Stimulated activated CD4-positive, alpha-beta T cell treated with anti-CD3 and anti-CD28 coated beads, Interleukin-1b, Interleukin-23, amount 100 ng/mL, for 1 hour (primary cell): Measurements from ENCODE around the gene UBASH3B.

ENCODE experiments used
- DNase-seq, 2 donors: peaks; one replicate each; pipeline ENCODE4 v3.0.0-alpha.2; 2020; ENCODE audit warnings: low read depth in 2 of 2

Gene UBASH3B

GRCh38 chr11:122706291-122707088 lies 51.0 kb downstream of the UBASH3B start:
- no peak for DNase-seq

- no peak for DNase-seq
Measured at GRCh38 chr11:122707111-122707510, 51.6 kb downstream of the UBASH3B start.

GRCh38 chr11:122707901-122708300 lies 52.4 kb downstream of the UBASH3B start:
- DNase-seq, result no peak

DNA sequence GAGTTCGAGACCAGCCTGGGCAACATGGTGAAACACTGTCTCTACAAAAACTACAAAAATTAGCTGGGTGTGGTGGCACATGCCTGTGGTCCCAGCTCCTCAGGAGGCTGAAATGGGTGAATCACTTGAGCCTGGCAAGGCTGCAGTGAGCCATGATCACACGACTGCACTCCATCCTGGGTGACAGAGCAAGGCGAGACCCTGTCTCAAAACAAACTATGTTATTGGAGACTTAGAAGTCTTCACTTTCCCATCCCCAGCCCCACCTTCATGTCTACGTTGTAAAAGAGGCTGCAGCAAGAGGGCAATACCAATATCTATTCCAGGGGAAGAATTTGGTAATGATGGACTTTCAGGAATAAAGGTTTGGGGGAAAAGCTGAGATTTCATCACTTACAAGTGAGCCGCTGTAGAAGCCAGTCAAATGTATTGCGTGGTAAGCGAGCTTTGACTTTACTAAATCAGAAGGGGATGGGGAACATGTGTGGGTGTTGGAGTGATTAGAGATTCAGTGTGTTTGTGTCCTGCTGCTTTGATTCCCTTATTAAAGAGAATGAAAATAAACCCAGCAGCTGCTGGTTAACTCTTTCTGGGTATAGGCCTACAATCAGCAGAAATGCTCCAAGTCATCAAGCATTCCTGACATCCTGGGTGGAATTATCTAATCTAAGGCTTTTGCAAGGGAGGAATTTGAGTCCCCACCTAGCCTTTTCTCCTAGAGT lies 53.7 kb downstream of the UBASH3B start:
- no peak for DNase-seq

- no peak for DNase-seq
Measured at GRCh38 chr11:122711362-122711761, 55.8 kb downstream of the UBASH3B start.

- DNase-seq, result no peak
Measured at GRCh38 chr11:122711831-122712381, 56.4 kb downstream of the UBASH3B start.

DNA sequence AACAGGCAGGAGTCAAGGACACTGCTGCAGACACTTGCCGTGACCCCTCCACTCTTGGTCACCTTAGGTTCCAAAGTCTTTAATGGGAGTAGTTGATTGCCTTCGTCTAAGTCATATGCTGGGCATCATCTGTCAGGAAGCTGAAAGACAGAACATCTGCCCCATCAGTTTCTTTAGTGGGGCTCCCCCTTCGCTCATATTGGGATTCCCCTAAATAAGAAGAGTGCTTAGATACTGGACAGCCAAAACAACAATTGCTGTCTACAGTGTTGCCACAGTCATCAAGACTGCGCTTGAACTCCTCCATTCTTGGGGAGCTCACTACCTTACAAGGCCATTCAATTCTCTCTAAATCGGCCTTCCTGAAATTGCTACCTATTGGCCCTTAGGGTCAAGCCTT lies 58.5 kb downstream of the UBASH3B start:
- DNase-seq, result no peak

GRCh38 chr11:122714484-122714883 lies 59.0 kb downstream of the UBASH3B start:
- DNase-seq, result no peak

DNA sequence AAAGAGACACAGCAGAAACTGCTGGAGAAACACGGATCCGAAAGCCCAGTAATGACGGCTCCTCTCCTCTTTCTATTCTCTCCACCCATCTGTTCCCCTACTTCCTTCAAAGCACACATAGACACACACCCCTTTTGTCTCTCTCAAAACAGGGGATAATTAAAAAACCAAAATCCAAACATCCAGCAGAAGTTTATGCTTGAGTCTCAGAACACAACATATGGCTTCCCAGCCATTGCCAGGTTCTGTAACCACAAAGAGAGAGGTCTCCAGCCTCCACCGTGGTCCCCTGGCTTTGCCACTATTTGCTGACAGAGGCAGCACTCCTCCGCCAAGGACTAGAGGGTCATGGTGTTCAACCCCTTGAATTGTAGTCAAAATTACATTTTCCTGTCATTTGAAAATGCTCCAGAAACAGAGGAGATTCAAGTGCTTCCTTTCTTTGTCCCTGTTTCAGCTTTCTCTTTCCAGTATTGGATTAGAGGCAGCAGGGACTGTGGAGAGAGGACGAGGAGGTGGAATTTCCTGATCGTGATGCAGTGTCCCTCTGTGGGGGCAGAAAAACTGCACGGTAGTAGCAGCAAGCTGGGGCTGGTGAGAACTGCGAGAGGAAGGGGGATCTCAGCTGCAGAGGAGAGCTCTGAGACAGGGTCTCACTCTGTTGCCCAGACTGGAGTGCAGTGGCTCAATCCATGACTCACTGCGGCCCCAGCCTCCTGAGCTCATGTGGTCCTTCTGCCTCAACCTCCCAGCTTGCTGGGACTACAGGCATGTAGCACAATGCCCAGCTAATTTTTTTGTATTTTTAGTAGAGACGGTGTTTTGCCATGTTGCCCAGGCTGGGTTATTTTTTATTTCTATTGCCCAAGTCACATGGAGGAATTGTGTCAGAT lies 60.3 kb downstream of the UBASH3B start:
- no peak for DNase-seq

DNA sequence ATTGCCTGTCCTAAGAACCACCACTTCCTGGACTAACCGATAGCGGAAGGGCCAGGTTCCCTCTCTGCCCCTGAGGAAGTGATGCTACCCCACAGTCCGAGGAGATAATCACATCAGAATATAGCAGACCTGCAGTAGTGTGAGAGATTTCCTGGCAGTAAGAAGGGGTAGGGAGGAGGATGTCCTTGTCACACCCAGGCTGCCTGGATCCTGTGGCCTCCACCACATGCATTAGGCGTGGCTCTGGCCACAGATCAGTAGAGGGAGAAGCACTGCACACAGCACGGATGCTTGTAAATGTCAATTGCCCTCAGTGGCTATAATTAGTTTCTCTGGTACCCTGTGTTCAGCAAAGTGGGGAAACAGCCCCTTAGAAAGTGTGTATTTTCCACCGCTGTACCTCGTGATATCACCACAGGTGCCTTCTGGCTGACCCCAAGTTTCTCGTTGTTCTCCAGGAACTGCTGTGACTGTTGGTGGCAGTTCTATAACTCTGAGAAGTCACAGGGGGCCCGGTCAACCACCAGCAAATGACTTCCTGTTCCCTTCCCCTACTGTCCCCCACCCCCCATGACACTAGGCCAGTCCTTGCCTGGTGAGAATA lies 61.8 kb downstream of the UBASH3B start:
- DNase-seq, result no peak

- no peak for DNase-seq
Measured at GRCh38 chr11:122720107-122720881, 64.8 kb downstream of the UBASH3B start.

DNA sequence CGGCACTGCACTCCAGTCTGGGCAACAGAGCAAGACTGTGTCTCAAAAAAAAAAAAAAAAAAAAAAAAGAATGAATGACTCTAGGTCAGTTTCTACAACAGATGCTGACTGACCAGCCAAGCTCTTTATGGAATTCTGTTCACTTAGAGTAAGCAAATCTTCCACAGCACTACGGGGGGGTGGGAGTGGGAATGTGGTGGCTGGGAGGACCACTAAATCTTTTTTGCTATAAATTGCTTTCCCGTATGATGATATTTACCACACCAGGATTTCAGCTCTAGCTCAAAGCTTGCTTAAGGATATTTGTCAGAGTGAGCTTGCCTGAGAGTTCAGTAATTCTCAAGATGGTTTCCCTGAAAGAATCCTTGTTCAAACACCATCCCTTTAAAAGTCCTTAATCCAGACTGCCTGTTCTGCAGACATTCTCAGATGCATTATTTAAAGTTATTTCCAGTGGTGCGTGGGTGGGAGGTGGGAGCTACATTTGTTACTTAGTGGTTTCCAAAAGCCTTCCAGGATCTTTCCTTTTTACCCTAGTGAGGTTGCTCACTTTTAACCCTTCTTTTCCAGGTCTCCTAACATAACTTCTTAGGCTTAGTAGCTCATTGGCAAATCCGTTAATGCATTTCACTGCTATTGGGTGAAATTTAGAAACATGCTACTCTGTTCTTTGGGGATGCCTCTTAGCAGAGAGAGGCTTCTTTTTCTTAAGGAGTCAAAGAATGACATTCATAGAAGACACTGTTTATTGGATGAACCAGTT lies 65.9 kb downstream of the UBASH3B start:
- DNase-seq, result no peak

DNA sequence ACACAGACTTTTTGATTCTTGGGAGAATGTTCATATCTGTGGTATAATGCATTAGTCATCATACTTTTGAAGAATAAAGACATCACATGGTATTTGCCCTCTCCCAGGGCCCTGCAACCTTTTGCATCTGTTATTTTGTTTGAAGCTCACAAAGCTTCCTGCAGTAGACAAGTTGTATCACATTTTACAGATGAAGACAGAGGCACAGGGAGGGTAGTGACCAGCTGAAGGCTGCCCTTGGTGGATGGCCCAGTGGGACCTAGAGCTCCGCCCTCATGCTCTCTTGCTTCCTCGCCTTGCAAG lies 66.4 kb downstream of the UBASH3B start:
- DNase-seq, result no peak

DNA sequence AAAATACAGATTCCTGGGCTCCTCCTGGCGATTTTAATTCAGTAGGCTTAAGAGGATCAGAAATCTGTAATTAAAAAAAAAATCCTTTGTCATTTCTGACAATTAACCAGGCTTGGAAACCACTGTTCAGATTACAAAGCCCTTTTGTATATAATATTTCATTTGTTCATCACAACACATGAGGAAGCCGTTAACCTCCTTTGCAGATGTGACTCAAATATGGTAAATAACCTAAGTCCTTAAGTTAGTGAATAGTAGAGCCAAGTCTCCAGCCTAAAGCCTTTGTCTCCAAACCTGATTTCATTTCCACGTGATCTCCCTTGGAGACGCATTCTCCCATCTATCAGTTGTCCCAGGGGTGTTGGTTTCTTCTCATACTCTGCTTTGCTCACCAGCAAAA lies 67.6 kb downstream of the UBASH3B start:
- no peak for DNase-seq

- no peak for DNase-seq
Measured at GRCh38 chr11:122723576-122723975, 68.1 kb downstream of the UBASH3B start.

GRCh38 chr11:122724520-122724919 lies 69.0 kb downstream of the UBASH3B start:
- DNase-seq, result no peak

GRCh38 chr11:122726028-122726427 lies 70.5 kb downstream of the UBASH3B start:
- DNase-seq, result no peak

GRCh38 chr11:122727101-122727929 lies 71.8 kb downstream of the UBASH3B start:
- no peak for DNase-seq

- DNase-seq, result no peak
Measured at GRCh38 chr11:122728561-122728960, 73.0 kb downstream of the UBASH3B start.
